ENCODE data around the gene ADPRH. TPM values are rescaled to one million over a fixed set of nuclear protein-coding genes. Genes with fewer than 3 reads are reported as not detected.
A peak's percentile ranks its signal among the peaks of the same experiment; 100 is the strongest.

The ADPRH gene
- polyA plus RNA-seq, 3 donors = 10.6 to 37.8 (median 31.5) TPM

GRCh38 chr3:119555929-119556328 is 23.4 kb upstream of the ADPRH start:
- H4K20me1 ChIP-seq (ENCODE audit: insufficient read depth, low read length) = no peaks in the 10 kb centered on the region
- H3K36me3 ChIP-seq (replicated peaks in 1 of 2; ENCODE audit: control insufficient read depth in 1 of 2, insufficient read depth in 2 of 2, low read length in 2 of 2) = no peaks in the 10 kb centered on the region
- no peaks in the 10 kb centered on the region for H3K27me3 ChIP-seq (ENCODE audit: control insufficient read depth in 2 of 2, insufficient read depth in 2 of 2, low read length in 2 of 2)
- peak overlapping the region; percentile 64 to 65 for H3K27ac ChIP-seq (ENCODE audit: low read depth in 1 of 2, low read length in 2 of 2)
- Mint-ChIP-seq H3K27me3 (ENCODE audit: low read depth in 3 of 3) (peaks cover 0 to 2% (median 0%) of the 10 kb centered on the region in 3 donors), H3K9me3 (no peaks in the 10 kb centered on the region), H3K4me1 (peaks cover 42% of the 10 kb centered on the region), H3K36me3 (no peaks in the 10 kb centered on the region), H3K27ac (peak overlapping the region; percentile 82 to 93 (median 89)), H3K4me3 (peak overlapping the region in 1 of 2 donors; percentile 7)
- peak overlapping the region in 1 of 3 experiments; percentile 18 for H3K4me3 ChIP-seq (replicated peaks in 1 of 3; ENCODE audit: low read depth in 2 of 3, low read length in 3 of 3)
- H3K9ac ChIP-seq (ENCODE audit: insufficient read depth, low read length, poor library complexity, severe bottlenecking) = no peak overlapping the region
- no peaks in the 10 kb centered on the region for H3K9me3 ChIP-seq (replicated peaks in 1 of 2; ENCODE audit: control insufficient read depth in 1 of 2, insufficient read depth in 1 of 2, low read length in 2 of 2)
- H3K4me2 ChIP-seq (replicated peaks; ENCODE audit: extremely low read depth, low read length, poor library complexity, severe bottlenecking) = no peak overlapping the region
- no peaks in the 10 kb centered on the region for H3K79me2 ChIP-seq (ENCODE audit: insufficient read depth, low read length)
- DNase-seq = no peak
- H2AFZ ChIP-seq (ENCODE audit: insufficient read depth, low read depth, low read length, poor library complexity, severe bottlenecking) = no peak overlapping the region
- TF ChIP-seq CTCF (IDR thresholded peaks at IDR 0.05) = no peak
- H3K4me1 ChIP-seq (ENCODE audit: control insufficient read depth in 1 of 2, insufficient read depth in 2 of 2, low read length in 2 of 2) = peaks cover 36 to 39% of the 10 kb centered on the region in 2 donors
- WGBS (ENCODE audit: insufficient coverage) = 100% methylated on average over 1 of the region's 1 CpG
- intact Hi-C loops (cut with micrococcal nuclease) = no loop called here

- Histone ChIP-seq H3K27me3 (ENCODE audit: control insufficient read depth in 2 of 2, insufficient read depth in 2 of 2, low read length in 2 of 2) (no peaks in the 10 kb centered on the region), H3K9ac (ENCODE audit: insufficient read depth, low read length, poor library complexity, severe bottlenecking) (no peak overlapping the region), H4K20me1 (ENCODE audit: insufficient read depth, low read length) (no peaks in the 10 kb centered on the region), H3K36me3 (replicated peaks in 1 of 2; ENCODE audit: control insufficient read depth in 1 of 2, insufficient read depth in 2 of 2, low read length in 2 of 2) (no peaks in the 10 kb centered on the region), H3K4me3 (replicated peaks in 1 of 3; ENCODE audit: low read depth in 2 of 3, low read length in 3 of 3) (no peak overlapping the region), H3K4me1 (ENCODE audit: control insufficient read depth in 1 of 2, insufficient read depth in 2 of 2, low read length in 2 of 2) (peaks cover 43 to 47% of the 10 kb centered on the region in 2 donors), H3K9me3 (replicated peaks in 1 of 2; ENCODE audit: control insufficient read depth in 1 of 2, insufficient read depth in 1 of 2, low read length in 2 of 2) (no peaks in the 10 kb centered on the region), H3K4me2 (replicated peaks; ENCODE audit: extremely low read depth, low read length, poor library complexity, severe bottlenecking) (no peak overlapping the region), H2AFZ (ENCODE audit: insufficient read depth, low read depth, low read length, poor library complexity, severe bottlenecking) (no peak overlapping the region), H3K79me2 (ENCODE audit: insufficient read depth, low read length) (no peaks in the 10 kb centered on the region), H3K27ac (ENCODE audit: low read depth in 1 of 2, low read length in 2 of 2) (no peak overlapping the region)
- Mint-ChIP-seq H3K9me3 (no peaks in the 10 kb centered on the region), H3K27ac (peak overlapping the region in 1 of 7 donors; percentile 10), H3K4me3 (no peak overlapping the region), H3K4me1 (peaks cover 51% of the 10 kb centered on the region), H3K36me3 (no peaks in the 10 kb centered on the region), H3K27me3 (ENCODE audit: low read depth in 3 of 3) (peaks cover 0 to 2% (median 0%) of the 10 kb centered on the region in 3 donors)
- intact Hi-C loops (cut with micrococcal nuclease) = no loop called here
- WGBS (ENCODE audit: insufficient coverage) = 94% methylated on average over 4 of the region's 7 CpGs
- TF ChIP-seq CTCF (IDR thresholded peaks at IDR 0.05) = no peak
- no peak for DNase-seq
These were observed 22.0 kb upstream of the ADPRH start for GRCh38 chr3:119557192-119557876.

Measured in CD14-positive monocyte (primary cell).